Vagina (tissue), 2 donors: Measurements from ENCODE around the gene EN2.

Source experiments
- CTCF ChIP-seq, 3 experiments: fragments of 450-650 bp in 2 of 3; fragments of 200-600 bp in 1 of 3; sonication (generic) in 1 of 3; IDR thresholded peaks; one replicate each; pipeline ENCODE4 v1.5.1; 2017 to 2019; ENCODE audit warnings: antibody characterized with exemption in 3 of 3, mild to moderate bottlenecking in 2 of 3, moderate library complexity in 2 of 3
- POLR2A ChIP-seq, 2 donors: fragments of 450-650 bp; IDR thresholded peaks; one replicate each; pipeline ENCODE4 v1.6.1; 2017; ENCODE audit warnings: antibody characterized with exemption in 2 of 2, mild to moderate bottlenecking in 2 of 2, moderate library complexity in 2 of 2
- POLR2AphosphoS5 ChIP-seq, 2 donors: sonication (generic); formaldehyde crosslinking; IDR thresholded peaks; one replicate each; pipeline ENCODE4 v1.9.0; 2017; ENCODE audit warnings: antibody characterized with exemption in 2 of 2, mild to moderate bottlenecking in 2 of 2, low read depth in 1 of 2; ENCODE audit not compliant: insufficient read depth in 1 of 2

GRCh38 chr7:155470186-155470487 is 12.2 kb downstream of the EN2 start:
- no peak for TF ChIP-seq CTCF (IDR thresholded peaks at IDR 0.05)
- TF ChIP-seq POLR2AphosphoS5 (IDR thresholded peaks at IDR 0.05; ENCODE audit: insufficient read depth in 1 of 2, low read depth in 1 of 2), result no peak
- no peak for TF ChIP-seq POLR2A (IDR thresholded peaks at IDR 0.05)
